ENCODE measurements around the gene APMAP.

DNA sequence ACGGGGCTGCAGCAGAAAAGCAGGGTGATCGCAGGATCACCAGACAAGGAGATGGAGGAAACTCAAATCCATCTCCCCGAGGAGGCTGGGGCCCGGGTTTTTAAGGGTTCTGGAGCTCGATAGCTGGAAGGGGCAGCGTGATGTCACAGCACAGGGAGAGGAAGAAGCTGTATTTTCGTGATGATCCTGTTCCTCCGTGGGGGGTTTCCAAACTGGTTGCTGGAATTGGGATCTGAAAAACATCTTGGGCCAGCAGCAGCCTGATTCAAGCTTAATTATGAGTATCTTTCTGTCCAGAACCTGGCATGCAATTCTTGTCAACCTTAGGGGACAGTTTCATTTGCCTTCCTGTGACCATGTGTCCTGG is 39.4 kb downstream of the APMAP start:
- TF ChIP-seq, protein P1, sequence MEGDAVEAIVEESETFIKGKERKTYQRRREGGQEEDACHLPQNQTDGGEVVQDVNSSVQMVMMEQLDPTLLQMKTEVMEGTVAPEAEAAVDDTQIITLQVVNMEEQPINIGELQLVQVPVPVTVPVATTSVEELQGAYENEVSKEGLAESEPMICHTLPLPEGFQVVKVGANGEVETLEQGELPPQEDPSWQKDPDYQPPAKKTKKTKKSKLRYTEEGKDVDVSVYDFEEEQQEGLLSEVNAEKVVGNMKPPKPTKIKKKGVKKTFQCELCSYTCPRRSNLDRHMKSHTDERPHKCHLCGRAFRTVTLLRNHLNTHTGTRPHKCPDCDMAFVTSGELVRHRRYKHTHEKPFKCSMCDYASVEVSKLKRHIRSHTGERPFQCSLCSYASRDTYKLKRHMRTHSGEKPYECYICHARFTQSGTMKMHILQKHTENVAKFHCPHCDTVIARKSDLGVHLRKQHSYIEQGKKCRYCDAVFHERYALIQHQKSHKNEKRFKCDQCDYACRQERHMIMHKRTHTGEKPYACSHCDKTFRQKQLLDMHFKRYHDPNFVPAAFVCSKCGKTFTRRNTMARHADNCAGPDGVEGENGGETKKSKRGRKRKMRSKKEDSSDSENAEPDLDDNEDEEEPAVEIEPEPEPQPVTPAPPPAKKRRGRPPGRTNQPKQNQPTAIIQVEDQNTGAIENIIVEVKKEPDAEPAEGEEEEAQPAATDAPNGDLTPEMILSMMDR (IDR thresholded peaks at IDR 0.05; ENCODE audit: low read depth, low read length): no peak
- no peak for TF ChIP-seq EZH2phosphoT487 (IDR thresholded peaks at IDR 0.05; ENCODE audit: low read depth)

Measured in OCI-LY3 (cell line).